ENCODE measurements around the gene PAPPA.

The PAPPA gene

DNA sequence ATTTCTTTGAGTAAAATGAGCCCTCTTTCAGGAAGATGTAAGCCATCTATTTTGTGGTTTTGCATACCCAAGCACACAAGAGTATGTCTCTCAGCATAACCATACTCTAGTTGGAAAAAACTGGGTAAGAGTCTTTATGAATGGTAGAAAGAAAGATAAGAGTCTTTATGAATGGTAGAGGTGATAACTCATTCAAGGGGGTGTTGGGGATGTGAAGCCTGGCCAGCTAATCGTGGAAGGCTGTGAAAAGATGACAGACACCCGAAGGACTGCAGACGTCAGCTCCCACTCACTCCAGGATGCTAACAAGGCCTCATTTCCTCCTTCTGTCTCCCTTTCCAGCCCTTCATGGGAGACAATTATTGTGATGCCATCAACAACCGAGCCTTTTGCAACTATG lies 228.5 kb downstream of the PAPPA start:
- DNase-seq (ENCODE audit: low spot score), result no peak

DNA sequence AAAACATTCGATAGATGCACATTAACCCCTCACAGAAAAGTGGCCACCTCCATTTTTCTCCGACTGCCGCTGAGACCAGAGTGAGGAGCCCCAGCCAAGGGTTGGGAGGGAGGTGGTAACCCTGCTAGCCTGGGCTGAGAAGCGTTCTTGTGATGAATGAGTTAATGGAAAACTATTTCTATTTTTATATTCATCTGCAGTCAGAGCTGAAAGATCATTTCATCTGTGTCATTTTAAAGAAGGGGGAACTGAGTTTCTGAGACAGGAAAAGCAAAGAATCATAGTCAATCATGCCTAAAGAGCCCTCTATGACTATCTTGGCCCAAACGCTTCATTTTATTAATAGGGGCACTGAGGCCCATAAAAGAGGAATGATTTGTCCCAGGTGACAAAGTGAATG lies 229.5 kb downstream of the PAPPA start:
- DNase-seq (ENCODE audit: low spot score), result no peak

DNA sequence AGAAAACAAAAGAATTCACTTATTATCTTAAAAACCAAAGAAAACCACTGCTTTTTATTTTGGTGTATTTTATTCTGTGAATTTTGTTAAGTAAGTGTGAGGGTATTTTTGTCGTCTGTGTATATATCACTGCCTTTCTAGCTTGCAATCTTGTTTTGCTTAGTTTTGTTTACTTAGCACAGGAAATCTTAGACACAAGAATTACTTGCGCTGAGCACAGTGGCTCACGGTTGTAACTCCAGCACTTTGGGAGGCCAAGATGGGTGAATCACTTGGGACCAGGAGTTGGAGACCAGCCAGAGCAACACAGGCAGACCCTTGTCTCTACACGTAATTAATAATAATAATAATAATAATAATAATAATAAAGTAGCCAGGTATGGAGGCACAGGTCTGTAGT lies 230.3 kb downstream of the PAPPA start:
- DNase-seq (ENCODE audit: low spot score), result no peak

DNA sequence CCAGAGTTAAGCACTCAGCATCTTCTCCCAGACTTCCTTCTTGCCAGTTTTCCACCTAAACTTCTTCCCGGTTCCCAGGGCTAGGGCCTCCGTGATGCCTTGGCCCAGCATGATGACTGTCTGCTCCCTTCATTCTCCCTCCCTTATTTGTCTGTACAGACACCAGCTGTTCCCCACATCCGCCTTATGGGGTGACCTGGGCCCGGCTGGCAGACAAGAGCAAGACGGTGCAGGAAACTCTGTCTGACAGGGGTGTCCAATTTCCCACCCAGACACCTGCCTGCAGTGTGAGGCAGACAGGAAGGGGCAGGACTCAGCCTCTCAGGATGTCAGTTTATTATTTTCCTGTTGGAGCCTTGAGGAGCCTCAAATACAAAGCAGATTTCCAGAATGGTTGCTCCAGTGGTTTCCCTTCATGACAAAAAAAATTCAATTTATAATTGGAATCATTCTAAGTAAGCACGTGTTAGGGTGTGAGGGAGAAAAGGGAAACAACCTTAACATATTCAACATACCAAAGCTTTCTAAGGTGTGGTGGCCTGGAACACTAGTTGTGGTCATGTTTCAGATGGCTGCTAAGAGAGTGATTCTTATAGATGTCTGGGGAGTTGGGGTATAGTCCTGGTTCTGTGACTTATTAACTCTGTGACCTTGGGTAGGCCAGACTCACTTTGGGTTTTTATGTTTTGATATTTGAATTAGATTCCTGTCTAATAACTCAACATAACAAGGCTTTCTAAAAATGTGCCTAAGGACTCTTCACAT lies 234.5 kb downstream of the PAPPA start:
- DNase-seq (ENCODE audit: low spot score), result no peak

DNA sequence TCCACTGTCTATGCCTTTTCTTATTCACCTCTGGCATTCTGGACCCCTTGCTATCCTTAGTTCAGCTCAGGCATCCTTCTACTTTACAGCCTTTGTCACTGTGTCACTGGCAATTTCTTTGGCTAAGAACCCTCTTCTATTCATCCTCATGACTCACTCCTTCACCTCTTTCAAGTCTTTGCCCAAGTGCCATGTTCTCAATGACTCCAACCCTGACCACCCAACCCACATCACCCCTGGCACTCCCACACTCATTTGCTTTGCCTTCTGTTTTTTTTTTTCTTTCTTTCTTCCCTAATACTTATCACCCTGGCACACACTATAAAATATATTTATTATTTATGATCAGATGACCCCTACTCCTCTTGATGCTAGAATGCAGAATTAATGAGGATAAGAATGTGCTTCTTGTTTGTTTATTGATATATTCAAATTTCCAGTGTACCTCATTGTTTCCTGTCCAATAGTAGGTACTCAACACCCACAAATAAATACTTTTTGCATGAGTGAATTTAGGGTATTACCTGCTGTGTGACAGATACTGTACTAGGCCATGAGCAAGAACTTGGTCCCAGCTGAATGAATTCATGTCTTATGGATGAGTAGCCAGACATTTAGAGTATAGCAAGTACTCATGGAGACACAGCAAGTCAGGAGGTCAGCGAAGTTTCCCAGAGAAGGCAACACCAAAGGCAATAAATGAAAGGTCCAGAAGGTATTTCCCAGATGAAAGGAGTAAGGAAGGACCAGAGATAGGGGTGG lies 236.1 kb downstream of the PAPPA start:
- DNase-seq (ENCODE audit: low spot score), result no peak

DNA sequence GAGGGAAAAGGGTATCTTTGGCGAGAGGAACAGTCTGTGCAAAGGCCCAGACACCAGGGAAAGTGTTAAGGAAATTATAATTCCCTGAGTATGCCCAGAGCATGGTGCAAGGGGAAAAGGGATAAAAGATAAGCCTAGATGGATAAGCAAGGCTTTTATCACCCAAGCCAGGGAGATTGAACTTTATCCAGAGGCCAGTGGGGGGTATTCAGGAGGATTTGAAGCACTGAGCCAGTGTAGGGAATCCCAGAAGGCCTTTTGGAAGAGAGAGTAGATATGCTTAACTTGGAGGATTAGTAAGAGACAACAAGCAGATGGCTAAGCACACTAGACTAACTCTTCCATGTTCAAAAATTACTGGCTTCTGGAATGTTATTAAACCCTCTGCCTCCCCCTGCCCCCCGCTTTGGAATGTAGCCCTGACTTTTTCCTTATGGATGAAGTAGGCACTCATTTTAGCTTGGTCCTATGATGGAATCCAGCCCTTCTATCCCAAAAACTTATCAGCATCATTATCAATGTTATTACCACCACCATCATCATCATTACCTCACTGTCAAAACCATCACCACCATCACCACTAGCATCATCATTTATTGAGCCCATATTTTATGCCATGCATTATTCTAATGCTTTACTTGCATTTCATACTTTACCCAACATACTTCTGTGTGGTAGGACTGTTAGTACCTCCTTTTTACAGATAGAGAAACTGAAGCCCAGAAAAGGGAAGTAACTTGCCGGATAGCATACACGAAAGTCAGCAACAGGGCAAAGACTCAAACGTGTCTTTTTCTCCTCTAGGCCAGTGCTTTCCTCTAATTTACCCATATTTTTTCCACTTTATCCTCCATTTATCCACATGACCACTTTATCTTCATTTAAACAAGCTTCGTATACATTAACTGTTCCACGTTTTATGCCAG lies 237.0 kb downstream of the PAPPA start:
- no peak for DNase-seq (ENCODE audit: low spot score)

DNA sequence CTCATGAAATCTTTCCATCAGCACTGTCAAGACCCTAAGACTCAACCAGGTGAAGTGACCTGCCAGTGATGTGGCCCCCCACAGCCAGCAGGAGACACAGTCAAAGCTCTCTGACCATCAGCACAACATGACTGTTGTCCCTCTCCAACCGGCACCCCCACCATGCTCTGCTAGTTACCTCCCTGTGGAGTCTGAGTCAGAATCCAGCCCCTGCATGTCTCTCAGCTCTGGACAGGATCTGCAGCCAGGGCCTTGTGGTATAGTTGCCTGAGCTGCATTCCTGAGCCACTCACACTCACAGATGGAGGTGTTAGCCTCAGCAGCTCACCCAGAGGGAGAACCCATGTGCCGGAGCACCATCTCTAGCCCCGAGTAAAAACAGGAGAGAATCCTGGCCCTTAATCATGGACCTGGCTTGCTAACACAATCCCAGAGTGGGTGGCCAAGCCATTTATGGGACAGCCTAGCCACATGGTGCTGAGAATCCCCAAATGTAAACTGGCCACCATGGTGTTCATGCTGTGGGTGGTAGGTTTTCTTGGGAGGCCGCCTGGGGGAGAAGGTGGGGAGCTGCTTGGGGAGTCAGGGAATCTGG lies 237.8 kb downstream of the PAPPA start:
- no peak for DNase-seq (ENCODE audit: low spot score)

DNA sequence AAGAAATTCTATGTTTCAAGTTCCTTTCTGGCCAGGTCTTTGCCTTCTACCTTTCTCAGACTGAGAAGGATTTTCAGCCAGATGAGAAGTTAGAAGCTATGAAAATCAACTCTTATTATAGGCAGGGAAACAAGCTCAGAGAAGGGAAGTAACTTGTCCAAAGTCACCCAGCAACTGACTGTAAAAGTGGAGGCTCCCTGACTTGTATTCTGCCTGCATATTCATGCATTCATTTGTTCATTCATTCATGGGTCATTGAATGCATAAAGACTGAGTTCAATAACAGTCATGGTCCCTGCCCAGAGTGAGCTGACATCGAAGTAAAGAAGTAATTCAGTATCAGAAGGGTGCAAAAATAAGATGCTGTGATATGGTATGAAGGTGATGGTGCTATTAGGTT lies 239.6 kb downstream of the PAPPA start:
- DNase-seq (ENCODE audit: low spot score), result no peak

DNA sequence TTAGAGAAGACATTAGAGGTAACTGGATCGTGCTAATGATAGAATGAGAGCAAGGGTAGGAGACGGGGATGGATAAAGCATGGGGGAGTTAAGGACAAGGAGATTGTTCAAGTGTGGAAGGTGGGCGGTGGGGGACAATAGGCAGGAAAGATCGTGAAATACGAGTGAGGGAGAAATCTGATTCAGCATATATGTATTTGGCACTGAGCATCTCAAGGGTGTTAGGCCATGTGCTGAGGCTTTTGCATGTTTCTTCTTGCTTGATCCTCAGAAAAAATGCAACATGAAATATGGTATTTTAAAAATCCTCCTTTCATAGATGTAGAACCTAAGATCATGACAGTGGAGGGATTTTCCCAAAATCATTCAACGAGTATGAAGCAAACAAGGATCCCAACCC lies 240.5 kb downstream of the PAPPA start:
- no peak for DNase-seq (ENCODE audit: low spot score)

DNA sequence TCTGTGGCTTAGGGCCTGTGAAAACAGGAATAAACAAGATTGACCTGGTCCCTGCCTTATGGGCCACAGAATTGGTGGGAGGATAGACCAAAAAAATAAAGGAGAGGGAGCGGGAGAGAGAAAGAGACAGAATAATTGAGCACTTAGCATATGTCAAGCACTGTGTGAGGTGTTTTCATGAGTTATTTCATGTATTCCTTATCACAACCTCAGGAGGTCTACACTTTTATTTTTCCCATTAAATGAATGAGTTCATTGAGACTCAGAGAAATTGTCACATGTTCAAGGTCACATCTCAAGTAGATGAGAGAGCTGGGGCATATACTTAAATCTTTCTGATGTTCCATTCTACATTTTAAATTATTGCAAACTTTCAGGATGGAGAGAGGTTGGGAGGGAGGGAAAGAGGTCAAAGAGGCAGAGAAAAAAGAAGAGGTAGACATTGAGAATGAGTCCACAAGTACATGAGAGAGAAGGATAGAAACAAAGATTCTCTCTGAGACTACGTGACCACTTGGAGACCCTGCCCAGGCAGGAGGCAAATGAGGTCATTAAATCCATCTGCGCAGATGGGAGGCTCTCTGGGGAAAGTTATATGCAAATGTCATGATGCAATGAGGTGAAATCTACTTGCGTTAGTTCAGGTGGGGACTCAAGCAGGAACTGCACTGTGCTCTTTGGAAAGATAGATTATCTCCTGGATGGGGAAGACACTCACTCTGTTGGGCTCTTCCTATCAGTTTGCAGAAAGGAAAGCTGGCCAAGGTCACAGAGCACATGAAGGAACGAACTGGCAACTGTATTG lies 241.5 kb downstream of the PAPPA start:
- no peak for DNase-seq (ENCODE audit: low spot score)

DNA sequence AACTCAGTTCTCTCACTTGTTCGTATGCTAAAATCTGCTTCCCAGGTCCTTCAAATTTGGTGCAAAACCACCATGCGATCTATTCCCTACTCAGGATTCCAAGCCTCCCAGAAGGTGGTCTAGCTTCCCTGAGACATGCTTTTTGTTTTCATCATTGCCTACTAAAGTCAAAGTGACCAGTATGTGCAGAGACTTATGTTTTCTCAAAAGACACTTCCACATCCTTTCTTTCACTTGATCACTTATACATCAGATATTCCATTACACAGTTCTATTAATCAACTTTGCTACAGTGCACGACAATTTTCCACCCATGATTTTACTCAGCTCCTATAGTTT lies 242.1 kb downstream of the PAPPA start:
- DNase-seq (ENCODE audit: low spot score), result no peak

DNA sequence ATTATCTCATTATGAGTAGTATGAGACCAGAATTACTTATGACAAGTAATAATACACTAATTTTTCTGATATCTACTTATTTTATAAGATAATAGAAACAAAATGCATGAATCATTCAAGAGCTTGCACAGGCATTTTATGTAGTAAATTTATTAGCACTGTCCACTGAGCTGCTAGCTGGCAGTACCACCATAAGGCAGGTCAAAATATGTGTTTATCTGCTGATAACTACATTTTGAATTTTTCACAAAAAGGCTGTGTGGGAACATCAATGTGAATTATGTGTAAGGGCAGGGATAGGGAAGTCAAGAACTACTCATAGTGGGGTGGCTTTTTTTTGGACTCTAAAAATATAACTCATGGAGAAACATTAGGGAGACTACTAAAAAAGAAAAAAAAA lies 249.6 kb downstream of the PAPPA start:
- no peak for DNase-seq (ENCODE audit: low spot score)

DNA sequence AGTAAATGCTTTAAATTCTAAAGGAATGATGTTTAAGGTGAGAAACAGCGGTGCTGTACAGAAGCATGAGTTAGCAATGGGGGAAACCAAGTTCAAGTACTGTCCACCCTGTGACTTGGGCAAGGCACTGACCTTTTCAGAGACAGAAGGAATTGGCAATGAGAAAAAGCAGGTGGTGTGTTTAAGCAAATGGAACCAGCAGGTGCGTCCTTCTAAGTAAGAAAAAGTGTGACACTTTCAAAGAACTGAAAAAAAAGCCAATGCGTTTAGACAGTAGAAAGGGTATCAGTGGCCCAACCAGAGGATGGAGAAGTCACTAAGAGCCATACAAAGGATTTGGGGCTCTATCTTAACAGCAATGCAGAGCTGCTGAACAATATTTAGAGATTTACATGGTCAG lies 250.6 kb downstream of the PAPPA start:
- no peak for DNase-seq (ENCODE audit: low spot score)

DNA sequence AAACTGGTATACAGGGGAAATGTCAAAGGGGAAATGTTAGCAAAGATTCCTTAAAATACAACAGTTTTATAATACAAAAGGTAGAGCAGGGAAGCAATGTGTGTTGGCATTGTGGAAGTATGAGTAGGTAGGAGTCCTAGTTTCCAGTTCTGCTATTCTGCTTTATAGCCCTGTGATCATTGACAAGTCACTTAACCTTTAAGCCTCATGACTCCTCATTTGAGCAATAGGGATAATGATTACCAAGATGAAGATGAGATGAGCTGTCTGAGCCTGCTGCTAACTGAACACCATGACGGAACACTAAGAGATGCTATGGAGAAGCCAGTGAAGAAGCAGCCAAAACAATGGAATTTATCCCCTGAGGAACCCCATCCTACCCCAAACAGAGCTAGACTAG lies 251.7 kb downstream of the PAPPA start:
- DNase-seq (ENCODE audit: low spot score), result no peak

DNA sequence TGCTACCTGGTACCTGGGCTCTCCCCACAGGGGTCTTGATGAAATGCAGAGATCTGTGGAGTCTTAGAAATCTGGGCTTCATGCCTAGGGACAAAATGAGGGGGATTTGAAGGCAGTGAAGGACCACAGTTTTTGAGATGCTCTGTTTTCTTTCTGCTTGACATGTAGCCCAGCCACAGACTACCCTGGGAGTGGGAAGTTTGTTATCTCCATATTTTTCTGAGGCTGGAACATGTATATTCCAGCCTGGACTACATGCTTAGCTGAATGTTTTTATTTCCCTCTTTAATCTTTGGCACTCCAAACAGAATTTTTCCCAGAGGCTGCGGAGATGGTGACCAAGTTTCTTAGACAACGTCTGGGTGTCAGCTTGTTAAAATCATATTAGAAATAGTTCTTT lies 252.9 kb downstream of the PAPPA start:
- DNase-seq (ENCODE audit: low spot score), result no peak

DNA sequence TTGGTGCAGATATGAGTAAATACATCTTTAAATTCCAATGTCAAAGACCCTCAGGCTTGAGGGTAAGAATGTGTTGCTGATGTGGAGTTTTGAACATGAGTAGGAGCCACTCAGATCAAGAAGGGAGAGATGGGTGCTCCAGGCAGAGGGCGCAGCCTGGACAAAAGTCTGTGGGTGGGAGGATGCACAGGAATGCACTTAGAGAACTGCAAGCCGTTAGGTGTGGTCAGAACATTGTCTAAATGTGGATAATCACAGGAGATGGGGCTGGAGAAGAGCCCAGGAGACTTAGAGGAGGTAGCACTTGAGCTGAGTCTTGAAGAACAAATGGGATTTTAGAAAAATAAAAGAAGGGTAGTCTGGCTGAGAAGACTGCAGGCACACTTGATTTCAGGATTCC lies 255.5 kb downstream of the PAPPA start:
- DNase-seq (ENCODE audit: low spot score), result no peak

DNA sequence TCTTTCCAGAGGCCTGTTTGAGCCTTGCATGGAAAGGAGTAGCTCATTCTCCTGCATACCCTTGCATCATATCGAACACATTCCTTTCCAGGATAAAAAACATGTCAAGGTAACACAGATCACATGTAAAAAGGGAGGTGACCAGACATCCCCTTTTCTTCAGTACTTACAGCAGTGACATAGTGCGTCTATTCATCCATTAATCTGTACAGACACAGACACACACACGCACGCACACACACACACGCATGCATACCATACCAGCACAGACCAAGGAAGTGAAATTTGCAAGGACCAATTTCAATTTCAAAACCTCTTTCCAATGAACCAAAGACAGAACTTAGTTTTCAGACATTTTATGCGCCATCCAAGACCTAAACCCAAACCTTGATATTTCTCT lies 256.0 kb downstream of the PAPPA start:
- DNase-seq (ENCODE audit: low spot score), result no peak

DNA sequence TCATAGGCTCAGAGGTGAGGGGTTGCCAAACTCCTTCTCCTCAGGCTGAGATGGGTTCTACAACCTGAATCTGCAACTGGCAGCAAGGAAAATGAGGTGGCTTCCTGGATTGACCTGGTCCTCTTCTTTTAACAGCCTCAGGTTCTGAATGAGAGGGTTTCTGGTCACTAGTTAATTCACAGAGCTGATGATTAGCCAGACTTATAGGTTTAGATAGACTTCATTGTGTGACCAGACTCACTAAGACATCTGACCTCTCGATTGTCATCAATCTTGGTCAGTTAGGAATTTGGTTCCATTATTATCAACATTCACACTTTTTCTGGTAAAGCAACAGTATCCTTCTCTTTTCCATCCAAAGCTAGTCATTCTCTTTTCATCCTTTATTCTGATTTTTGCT lies 257.9 kb downstream of the PAPPA start:
- DNase-seq (ENCODE audit: low spot score), result no peak

DNA sequence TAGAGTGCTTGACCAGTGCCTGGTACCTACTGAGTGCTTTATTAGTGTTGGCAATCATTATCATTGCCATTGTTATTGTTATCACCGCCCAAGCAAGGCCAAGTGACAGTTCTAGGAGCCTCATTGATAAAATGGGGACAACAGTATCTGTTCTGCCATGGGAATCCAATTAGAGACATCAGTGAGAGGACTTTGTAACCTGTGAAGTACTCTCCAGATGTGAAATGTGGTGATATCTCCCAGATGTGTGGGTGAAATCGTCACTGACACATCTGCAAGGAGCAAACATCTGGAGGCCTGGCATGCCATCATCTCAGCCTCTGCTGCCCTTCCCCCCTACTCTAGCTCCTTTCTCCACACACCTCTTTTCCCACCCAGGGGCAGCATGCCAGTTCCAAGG lies 260.8 kb downstream of the PAPPA start:
- DNase-seq (ENCODE audit: low spot score), result no peak

DNA sequence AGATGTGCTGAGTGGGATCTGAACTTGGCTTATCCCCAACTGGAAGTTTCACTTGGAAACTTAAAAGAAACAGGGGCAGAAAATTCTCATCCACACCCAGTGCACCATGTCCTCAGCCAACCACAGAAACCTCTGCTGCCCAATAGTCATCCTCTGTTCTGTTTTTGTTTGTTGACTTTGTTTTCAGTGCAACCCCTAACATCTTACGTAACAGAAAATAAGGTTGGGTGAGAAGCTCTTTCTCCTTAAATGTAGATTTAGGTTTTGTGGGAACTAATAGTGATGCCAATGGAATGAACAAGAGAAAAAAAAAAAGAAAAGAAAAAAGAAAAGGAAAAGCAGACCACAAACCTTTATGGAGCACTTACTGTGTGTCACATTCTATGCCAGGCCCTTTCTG lies 262.8 kb downstream of the PAPPA start:
- DNase-seq (ENCODE audit: low spot score), result no peak

DNA sequence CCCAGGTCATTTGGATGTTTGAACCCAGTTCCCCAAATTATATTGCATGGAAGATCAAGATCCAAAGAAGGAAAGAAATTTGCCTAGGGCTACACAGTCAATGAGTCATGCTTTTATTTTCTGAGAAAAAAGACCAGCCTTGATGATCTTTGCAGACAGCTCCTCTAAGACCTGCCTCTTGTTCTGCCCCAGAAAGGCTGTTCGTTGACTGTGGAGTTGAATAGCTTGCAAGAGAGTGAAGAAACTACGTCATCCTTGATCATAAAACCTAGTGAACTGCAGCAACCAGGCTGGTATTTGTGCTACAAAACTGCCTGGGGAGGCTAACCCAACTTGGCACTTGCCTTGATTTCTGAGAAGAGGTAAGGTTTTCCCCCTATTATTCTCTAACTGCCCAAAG lies 263.9 kb downstream of the PAPPA start:
- DNase-seq (ENCODE audit: low spot score), result no peak

DNA sequence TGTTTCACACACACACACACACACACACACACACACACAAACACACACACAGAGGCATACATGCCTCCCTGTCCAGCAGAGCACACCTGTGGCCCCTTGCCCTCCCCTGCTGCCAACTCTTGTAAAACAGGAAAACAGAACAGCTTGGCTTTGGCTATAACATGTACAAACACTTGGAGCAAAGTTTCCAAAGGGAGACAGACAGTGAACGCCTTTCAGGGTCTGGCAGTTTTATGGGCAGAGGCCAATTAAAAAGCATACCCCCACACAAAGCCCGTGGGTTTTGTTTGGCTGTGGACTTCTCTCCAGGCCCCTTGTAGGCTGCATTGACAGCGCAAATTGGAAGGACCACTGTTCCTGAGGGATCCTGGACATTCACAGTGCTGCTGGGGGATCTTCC lies 265.6 kb downstream of the PAPPA start:
- DNase-seq (ENCODE audit: low spot score), result no peak
